Fibroblast of peridontal ligament (primary cell): ENCODE data around the gene STK11IP.
"Not testable (repeated sequence)": the region's sequence is repeated elsewhere in the genome, so short reads cannot be mapped to it uniquely, and the experiment has no call there.

ENCODE experiments used
- DNase-seq: peaks from one replicate; pipeline ENCODE4 v3.0.0-alpha.2; 2010; ENCODE audit errors: extremely low read depth

STK11IP gene

GRCh38 chr2:219634951-219635751 is 37.5 kb downstream of the STK11IP start:
- DNase-seq = no peak

- DNase-seq = no peak
Measured at GRCh38 chr2:219636144-219636915, 38.7 kb downstream of the STK11IP start.

GRCh38 chr2:219636941-219637841 is 39.5 kb downstream of the STK11IP start:
- DNase-seq = no peak

GRCh38 chr2:219637842-219638185 is 40.2 kb downstream of the STK11IP start:
- no peak for DNase-seq

GRCh38 chr2:219638217-219638947 is 40.7 kb downstream of the STK11IP start:
- no peak for DNase-seq

- DNase-seq = peak; percentile 57
Measured at GRCh38 chr2:219638948-219639755, 41.5 kb downstream of the STK11IP start.

GRCh38 chr2:219641390-219642068 is 43.9 kb downstream of the STK11IP start:
- DNase-seq = no peak

GRCh38 chr2:219642069-219642454 is 44.4 kb downstream of the STK11IP start:
- DNase-seq = no peak

GRCh38 chr2:219642465-219643083 is 44.9 kb downstream of the STK11IP start:
- peak; percentile 94 for DNase-seq

GRCh38 chr2:219643084-219643473 is 45.4 kb downstream of the STK11IP start:
- DNase-seq = no peak

- no peak for DNase-seq
Measured at GRCh38 chr2:219643788-219644398, 46.2 kb downstream of the STK11IP start.

GRCh38 chr2:219644801-219645480 is 47.3 kb downstream of the STK11IP start:
- no peak for DNase-seq

- peak; percentile 75 for DNase-seq
Measured at GRCh38 chr2:219645631-219646527, 48.2 kb downstream of the STK11IP start.

GRCh38 chr2:219648176-219648575 is 50.5 kb downstream of the STK11IP start:
- DNase-seq = no peak

GRCh38 chr2:219648963-219649362 is 51.3 kb downstream of the STK11IP start:
- DNase-seq = no peak

GRCh38 chr2:219650426-219651248 is 53.0 kb downstream of the STK11IP start:
- DNase-seq = no peak

- not testable (repeated sequence) for DNase-seq
Measured at GRCh38 chr2:219651656-219652055, 54.0 kb downstream of the STK11IP start.
